ENCODE measurements around the gene IL23A. TPM values are rescaled to one million over a fixed set of nuclear protein-coding genes. Genes with fewer than 3 reads are reported as not detected.
A peak's percentile ranks its signal among the peaks of the same experiment; 100 is the strongest.

Gene IL23A
- total and polyA plus RNA-seq, 4 experiments from 2014 or later: 30.3 to 40.1 (median 34.3) TPM

GRCh38 chr12:56324206-56324605, 14.5 kb upstream of the IL23A start:
- no peak for DNase-seq
- H3K4me3 ChIP-seq (ENCODE audit: low read length in 2 of 2): no peak overlapping the region
- no peaks in the 10 kb centered on the region for H3K27me3 ChIP-seq (ENCODE audit: insufficient read depth, low read length)
- Mint-ChIP-seq H3K27ac (peak overlapping the region in 2 of 7 donors; percentile 32 to 49), H3K9me3 (no peaks in the 10 kb centered on the region), H3K4me1 (peaks cover 0 to 5% (median 0%) of the 10 kb centered on the region in 4 donors), H3K4me3 (no peak overlapping the region), H3K27me3 (no peaks in the 10 kb centered on the region), H3K36me3 (peaks cover 54 to 72% of the 10 kb centered on the region in 2 donors)
- no peaks in the 10 kb centered on the region for H3K9me3 ChIP-seq (ENCODE audit: control insufficient read depth in 1 of 2, low read length in 2 of 2)
- no peaks in the 10 kb centered on the region for H3K4me1 ChIP-seq (ENCODE audit: insufficient read depth, low read length)
- intact Hi-C loops (cut with micrococcal nuclease): no loop called here
- ChIA-PET POLR2A (ENCODE audit: partially characterized antibody) (interaction anchor here (1.4 kb wide), 1 partner anchor 14 kb away, joined by 3 read pairs; the partner anchor contains the start of gene IL23A), CTCF (ENCODE audit: partially characterized antibody) (interaction anchor here (1.1 kb wide), 1 partner anchor 10 kb away, joined by 3 read pairs; no protein-coding TSS in a partner anchor)
- peaks cover 55% of the 10 kb centered on the region for H3K36me3 ChIP-seq (ENCODE audit: insufficient read depth, low read length)
- H3K27ac ChIP-seq (ENCODE audit: low read depth, low read length): no peak overlapping the region

GRCh38 chr12:56326126-56326525, 12.6 kb upstream of the IL23A start:
- Mint-ChIP-seq H3K4me1 (peaks cover 0 to 6% (median 0%) of the 10 kb centered on the region in 4 donors), H3K4me3 (no peak overlapping the region), H3K36me3 (peaks cover 51 to 63% of the 10 kb centered on the region in 2 donors), H3K27me3 (no peaks in the 10 kb centered on the region), H3K9me3 (no peaks in the 10 kb centered on the region), H3K27ac (peak overlapping the region in 1 of 7 donors; percentile 47)
- ChIA-PET CTCF (ENCODE audit: partially characterized antibody) (interaction anchor here (1.4 kb wide), 1 partner anchor 138 kb away, joined by 3 read pairs; no protein-coding TSS in a partner anchor), POLR2A (ENCODE audit: partially characterized antibody) (interaction anchor here (1.4 kb wide), 1 partner anchor 13 kb away, joined by 5 read pairs; the partner anchor contains the start of gene IL23A)
- peaks cover 52% of the 10 kb centered on the region for H3K36me3 ChIP-seq (ENCODE audit: insufficient read depth, low read length)
- H3K27ac ChIP-seq (ENCODE audit: low read depth, low read length): no peak overlapping the region
- no peak overlapping the region for H3K4me3 ChIP-seq (ENCODE audit: low read length in 2 of 2)
- H3K9me3 ChIP-seq (ENCODE audit: control insufficient read depth in 1 of 2, low read length in 2 of 2): no peaks in the 10 kb centered on the region
- DNase-seq: no peak
- intact Hi-C loops (cut with micrococcal nuclease): no loop called here
- no peaks in the 10 kb centered on the region for H3K4me1 ChIP-seq (ENCODE audit: insufficient read depth, low read length)
- no peaks in the 10 kb centered on the region for H3K27me3 ChIP-seq (ENCODE audit: insufficient read depth, low read length)

- Mint-ChIP-seq H3K27ac (peak overlapping the region in 2 of 7 donors; percentile 7 to 70), H3K4me1 (peaks cover 0 to 10% (median 2%) of the 10 kb centered on the region in 4 donors), H3K36me3 (peaks cover 55 to 66% of the 10 kb centered on the region in 2 donors), H3K9me3 (no peaks in the 10 kb centered on the region), H3K4me3 (no peak overlapping the region), H3K27me3 (no peaks in the 10 kb centered on the region)
- Histone ChIP-seq H3K27me3 (ENCODE audit: insufficient read depth, low read length) (no peaks in the 10 kb centered on the region), H3K27ac (ENCODE audit: low read depth, low read length) (no peak overlapping the region), H3K9me3 (ENCODE audit: control insufficient read depth in 1 of 2, low read length in 2 of 2) (no peaks in the 10 kb centered on the region), H3K4me1 (ENCODE audit: insufficient read depth, low read length) (no peaks in the 10 kb centered on the region), H3K36me3 (ENCODE audit: insufficient read depth, low read length) (peaks cover 52% of the 10 kb centered on the region), H3K4me3 (ENCODE audit: low read length in 2 of 2) (no peak overlapping the region)
- ChIA-PET CTCF (ENCODE audit: partially characterized antibody) (no interaction called here), POLR2A (ENCODE audit: partially characterized antibody) (no interaction called here)
- intact Hi-C loops (cut with micrococcal nuclease): no loop called here
- no peak for DNase-seq
Measured at GRCh38 chr12:56326533-56326932, 12.2 kb upstream of the IL23A start.

- no peak for DNase-seq
- Mint-ChIP-seq H3K4me3 (peak overlapping the region in 4 of 8 donors; percentile 2 to 44 (median 21)), H3K9me3 (peaks cover 0 to 3% (median 0%) of the 10 kb centered on the region in 8 donors), H3K27ac (peak overlapping the region in 5 of 7 donors; percentile 1 to 74 (median 43)), H3K27me3 (peaks cover 0 to 2% of the 10 kb centered on the region in 2 donors), H3K36me3 (peaks cover 22 to 37% of the 10 kb centered on the region in 2 donors), H3K4me1 (peaks cover 15 to 27% (median 20%) of the 10 kb centered on the region in 4 donors)
- no peaks in the 10 kb centered on the region for H3K9me3 ChIP-seq (ENCODE audit: control insufficient read depth in 1 of 2, low read length in 2 of 2)
- peaks cover 20% of the 10 kb centered on the region for H3K4me1 ChIP-seq (ENCODE audit: insufficient read depth, low read length)
- intact Hi-C loops (cut with micrococcal nuclease): no loop called here
- no peak overlapping the region for H3K4me3 ChIP-seq (ENCODE audit: low read length in 2 of 2)
- peaks cover 12% of the 10 kb centered on the region for H3K36me3 ChIP-seq (ENCODE audit: insufficient read depth, low read length)
- H3K27ac ChIP-seq (ENCODE audit: low read depth, low read length): no peak overlapping the region
- POLR2A ChIA-PET (ENCODE audit: partially characterized antibody): interaction anchor here (0.6 to 1.3 kb wide), 2 partner anchors 15 to 402 kb away, joined by 3 read pairs; partner anchors contain the start of gene CNPY2
- CTCF ChIA-PET (ENCODE audit: partially characterized antibody): no interaction called here
- no peaks in the 10 kb centered on the region for H3K27me3 ChIP-seq (ENCODE audit: insufficient read depth, low read length)
Measured at GRCh38 chr12:56330936-56331490, 7.7 kb upstream of the IL23A start.

GRCh38 chr12:56332512-56333196, 6.0 kb upstream of the IL23A start:
- intact Hi-C loops (cut with micrococcal nuclease): loop anchor here (1.0 kb wide), 1 partner anchor 16 kb away; no protein-coding TSS in a partner anchor
- peak overlapping the region; percentile 69 to 83 for H3K4me3 ChIP-seq (ENCODE audit: low read length in 2 of 2)

GRCh38 chr12:56333197-56333678, 5.4 kb upstream of the IL23A start:
- Mint-ChIP-seq H3K36me3 (peaks cover 7 to 18% of the 10 kb centered on the region in 2 donors), H3K9me3 (peaks cover 0 to 3% (median 0%) of the 10 kb centered on the region in 8 donors), H3K4me3 (peak overlapping the region; percentile 89 to 99 (median 94)), H3K27me3 (peaks cover 0 to 2% of the 10 kb centered on the region in 2 donors), H3K27ac (peak overlapping the region; percentile 99 to 100 (median 100)), H3K4me1 (peaks cover 17 to 44% (median 24%) of the 10 kb centered on the region in 4 donors)
- Histone ChIP-seq H3K27ac (ENCODE audit: low read depth, low read length) (peak overlapping the region; percentile 99), H3K36me3 (ENCODE audit: insufficient read depth, low read length) (no peaks in the 10 kb centered on the region), H3K4me3 (ENCODE audit: low read length in 2 of 2) (peak overlapping the region; percentile 69 to 83), H3K27me3 (ENCODE audit: insufficient read depth, low read length) (no peaks in the 10 kb centered on the region), H3K4me1 (ENCODE audit: insufficient read depth, low read length) (peaks cover 31% of the 10 kb centered on the region), H3K9me3 (ENCODE audit: control insufficient read depth in 1 of 2, low read length in 2 of 2) (no peaks in the 10 kb centered on the region)
- intact Hi-C loops (cut with micrococcal nuclease): loop anchor here (1.0 kb wide), 1 partner anchor 17 kb away; no protein-coding TSS in a partner anchor
- ChIA-PET CTCF (ENCODE audit: partially characterized antibody) (interaction anchor here (0.6 to 4.1 kb wide), 8 partner anchors 11 to 688 kb away, joined by 3 to 24 read pairs (median 3); partner anchors contain the start of genes CNPY2 and STAT2), POLR2A (ENCODE audit: partially characterized antibody) (interaction anchor here (0.8 to 14.4 kb wide), 19 partner anchors 9 to 603 kb away, joined by 3 to 264 read pairs (median 5); partner anchors contain the start of genes ANKRD52, APOF, CNPY2 and COQ10A)
- DNase-seq: no peak

More at GRCh38 chr12:56332512-56333196, 6.0 kb upstream of the IL23A start:
- Histone ChIP-seq H3K27ac (ENCODE audit: low read depth, low read length) (peak overlapping the region; percentile 99), H3K9me3 (ENCODE audit: control insufficient read depth in 1 of 2, low read length in 2 of 2) (no peaks in the 10 kb centered on the region), H3K27me3 (ENCODE audit: insufficient read depth, low read length) (no peaks in the 10 kb centered on the region), H3K4me1 (ENCODE audit: insufficient read depth, low read length) (peaks cover 25% of the 10 kb centered on the region), H3K36me3 (ENCODE audit: insufficient read depth, low read length) (no peaks in the 10 kb centered on the region)
- H3K9me3 Mint-ChIP-seq: peaks cover 0 to 3% (median 0%) of the 10 kb centered on the region in 8 donors
- peaks cover 11 to 24% of the 10 kb centered on the region in 2 donors for H3K36me3 Mint-ChIP-seq
- H3K4me3 Mint-ChIP-seq: peak overlapping the region; percentile 89 to 99 (median 94)
- H3K27me3 Mint-ChIP-seq: peaks cover 0 to 2% of the 10 kb centered on the region in 2 donors
- CTCF ChIA-PET (ENCODE audit: partially characterized antibody): interaction anchor here (0.6 to 4.1 kb wide), 9 partner anchors 12 to 687 kb away, joined by 3 to 24 read pairs (median 4); partner anchors contain the start of genes CNPY2, RNF41 and STAT2
- peaks cover 15 to 38% (median 22%) of the 10 kb centered on the region in 4 donors for H3K4me1 Mint-ChIP-seq
- POLR2A ChIA-PET (ENCODE audit: partially characterized antibody): interaction anchor here (0.8 to 14.4 kb wide), 17 partner anchors 10 to 603 kb away, joined by 3 to 264 read pairs (median 5); partner anchors contain the start of genes ANKRD52, APOF, CNPY2 and CS
- H3K27ac Mint-ChIP-seq: peak overlapping the region; percentile 99 to 100 (median 100)
- DNase-seq: no peak
